ENCODE data around the gene TAS2R41. TPM values are rescaled to one million over a fixed set of nuclear protein-coding genes. Genes with fewer than 3 reads are reported as not detected.
A peak's percentile ranks its signal among the peaks of the same experiment; 100 is the strongest.

TAS2R41 gene
- total and polyA plus RNA-seq, 2 of the 4 experiments (the other 2 are of a cell fraction) = not detected

- no TSS peak for BruUV-seq (replicated peaks)
- Histone ChIP-seq H2AK9ac (replicated peaks; ENCODE audit: low read depth, low read length, poor library complexity) (no peak overlapping the region), H3K23ac (ENCODE audit: low read depth, low read length) (no peak overlapping the region), H3K9me1 (ENCODE audit: insufficient read depth, low read length) (no peaks in the 10 kb centered on the region), H2BK15ac (ENCODE audit: low read depth, low read length) (no peak overlapping the region), H2BK120ac (ENCODE audit: low read depth, low read length) (no peak overlapping the region), H2AK5ac (ENCODE audit: low read depth, low read length) (no peak overlapping the region), H3K4me2 (ENCODE audit: low read depth, low read length) (no peak overlapping the region), H3K56ac (ENCODE audit: extremely low read depth, insufficient read depth, low read length) (no peak overlapping the region), H4K91ac (ENCODE audit: insufficient read depth, low read depth, low read length) (no peak overlapping the region), H3K27ac (ENCODE audit: insufficient read depth, low read length) (no peak overlapping the region), H3K4me3 (ENCODE audit: insufficient read depth, low read depth, low read length) (no peak overlapping the region), H2BK5ac (ENCODE audit: low read depth, low read length, poor library complexity, severe bottlenecking) (no peak overlapping the region), H3K4ac (ENCODE audit: low read depth, low read length) (no peak overlapping the region), H4K5ac (ENCODE audit: low read depth, low read length) (no peak overlapping the region), H3K14ac (replicated peaks; ENCODE audit: low read depth, low read length) (no peak overlapping the region), H3K18ac (ENCODE audit: low read depth, low read length) (no peak overlapping the region), H2BK20ac (ENCODE audit: low read depth, low read length) (no peak overlapping the region), H3K4me1 (ENCODE audit: control insufficient read depth, insufficient read depth, low read length) (peaks cover 4% of the 10 kb centered on the region), H2AFZ (replicated peaks; ENCODE audit: low read length, poor library complexity) (no peak overlapping the region), H4K20me1 (ENCODE audit: insufficient read depth, low read length) (no peaks in the 10 kb centered on the region), H3K9me3 (ENCODE audit: control insufficient read depth, insufficient read depth, low read length) (no peaks in the 10 kb centered on the region), H3K36me3 (ENCODE audit: control insufficient read depth, insufficient read depth, low read length) (no peaks in the 10 kb centered on the region), H4K8ac (ENCODE audit: low read depth in 2 of 2, low read length in 2 of 2) (no peak overlapping the region), H3K9ac (ENCODE audit: low read depth, low read length) (no peak overlapping the region), H3K79me1 (ENCODE audit: low read depth in 1 of 2, low read length in 2 of 2) (no peaks in the 10 kb centered on the region), H3K27me3 (ENCODE audit: control insufficient read depth, insufficient read depth, low read length) (no peaks in the 10 kb centered on the region)
- dilution Hi-C loops (cut with HindIII; ENCODE audit: low sequenced_read_pairs, unreplicated experiment) (no loop called here), intact Hi-C loops (cut with micrococcal nuclease) (loop anchor here (5.0 kb wide), 1 partner anchor 73 kb away; no protein-coding TSS in a partner anchor), in situ Hi-C loops (cut with MboI; ENCODE audit: low sequenced_read_pairs) (no loop called here)
- ATAC-seq (ENCODE audit: low read depth) (peak; percentile 27; the same call in 1 of the 2 replicates), DNase-seq (no peak)
- TF ChIP-seq CEBPB (IDR thresholded peaks at IDR 0.05; ENCODE audit: low read depth, low read length) = no peak
- no peak for TF ChIP-seq MAZ (IDR thresholded peaks at IDR 0.05; ENCODE audit: borderline replicate concordance, low read depth, low read length)
- no peak for TF ChIP-seq RAD21 (IDR thresholded peaks at IDR 0.05; ENCODE audit: low read length)
- CTCF ChIA-PET = no interaction called here
- POLR2A ChIA-PET (ENCODE audit: unreplicated experiment) = no interaction called here
Measured at GRCh38 chr7:143485094-143485493, 7.4 kb downstream of the TAS2R41 start.

All from IMR-90 (cell line).